Fibroblast of skin of right quadriceps (primary cell): ENCODE data around the gene TAF7L.
"Not testable (repeated sequence)": the region's sequence is repeated elsewhere in the genome, so short reads cannot be mapped to it uniquely, and the experiment has no call there.

Experiments
- DNase-seq: peaks from one replicate; pipeline ENCODE4 v3.0.0-alpha.2; 2013

Gene TAF7L, protein sequence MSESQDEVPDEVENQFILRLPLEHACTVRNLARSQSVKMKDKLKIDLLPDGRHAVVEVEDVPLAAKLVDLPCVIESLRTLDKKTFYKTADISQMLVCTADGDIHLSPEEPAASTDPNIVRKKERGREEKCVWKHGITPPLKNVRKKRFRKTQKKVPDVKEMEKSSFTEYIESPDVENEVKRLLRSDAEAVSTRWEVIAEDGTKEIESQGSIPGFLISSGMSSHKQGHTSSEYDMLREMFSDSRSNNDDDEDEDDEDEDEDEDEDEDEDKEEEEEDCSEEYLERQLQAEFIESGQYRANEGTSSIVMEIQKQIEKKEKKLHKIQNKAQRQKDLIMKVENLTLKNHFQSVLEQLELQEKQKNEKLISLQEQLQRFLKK

DNA sequence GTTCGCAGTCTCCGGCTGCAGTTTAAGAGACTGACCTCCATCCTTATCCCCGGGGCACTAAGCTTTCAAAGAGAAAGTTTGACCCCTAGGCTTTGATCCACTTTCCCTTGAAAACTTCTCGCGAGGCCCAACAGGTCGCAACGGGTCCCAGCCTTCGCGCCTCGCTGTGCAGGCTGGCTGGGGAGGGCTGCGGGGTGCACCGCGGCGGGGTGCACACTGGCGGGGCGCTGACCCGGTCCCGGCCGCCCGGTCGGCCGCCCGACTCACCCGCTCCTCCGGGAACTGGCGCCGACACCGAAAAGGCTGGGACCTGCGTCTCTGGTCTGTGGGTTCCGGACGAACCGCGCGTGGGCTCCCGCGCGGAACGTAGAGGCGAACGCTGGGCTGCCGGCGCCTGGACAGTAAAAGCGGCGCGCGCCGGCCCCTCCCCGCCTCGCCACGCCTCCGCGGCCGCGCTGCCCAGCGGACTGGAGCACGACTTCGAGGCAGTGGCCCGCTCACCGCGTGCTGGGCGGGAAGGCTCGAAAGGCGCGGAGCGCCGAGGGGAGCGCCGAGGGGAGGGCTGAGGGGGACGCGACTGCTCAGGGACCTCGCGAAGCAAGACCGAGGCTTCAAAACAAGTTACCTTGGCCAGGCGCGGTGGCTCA is at the start of gene TAF7L:
TSS of gene TAF7L (minus strand) at position 378 of the 647 bp plus-strand sequence. CDS start 3,791 bp downstream, outside the sequence.
- DNase-seq: peak; percentile 2

DNA sequence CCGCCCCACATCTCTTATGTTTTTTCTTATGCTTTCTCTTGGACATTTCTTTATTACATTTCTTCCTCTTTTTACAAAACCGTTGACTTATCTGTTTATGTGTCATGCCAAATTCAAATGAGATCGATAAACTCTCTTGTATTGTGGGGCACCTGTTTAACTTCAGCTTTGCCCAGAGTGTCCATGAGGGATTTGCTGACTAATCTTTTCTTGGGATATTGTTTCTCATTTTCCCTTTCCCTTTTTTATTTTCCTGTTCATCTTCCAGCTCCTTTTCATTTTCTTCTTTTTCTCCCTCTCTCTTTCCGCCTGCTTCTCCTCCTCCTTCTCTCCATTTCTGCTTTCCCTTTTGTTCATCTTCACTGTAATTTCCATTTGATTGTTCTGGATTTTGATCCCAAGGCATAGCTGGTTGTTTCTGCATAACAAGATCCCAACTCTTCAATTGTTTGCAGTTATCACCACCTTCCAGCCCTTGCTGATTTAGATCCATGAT is 46.7 kb upstream of the TAF7L start:
- DNase-seq: no peak

DNA sequence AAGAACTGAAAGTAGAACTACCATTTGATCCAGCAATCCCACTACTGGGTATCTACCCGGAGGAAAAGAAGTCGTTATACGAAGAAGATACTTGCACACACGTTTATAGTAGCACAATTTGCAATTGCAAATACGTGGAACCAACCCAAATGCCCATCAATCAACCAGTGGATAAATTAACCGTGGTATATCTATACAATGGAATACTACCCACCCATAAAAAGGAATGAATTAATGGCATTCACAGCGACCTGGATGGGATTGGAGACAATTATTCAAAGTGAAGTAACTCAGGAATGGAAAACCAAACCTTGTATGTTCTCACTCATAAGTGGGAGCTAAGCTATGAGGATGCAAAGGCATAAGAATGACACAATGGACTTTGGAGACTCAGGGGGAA is 43.2 kb upstream of the TAF7L start:
- not testable (repeated sequence) for DNase-seq

DNA sequence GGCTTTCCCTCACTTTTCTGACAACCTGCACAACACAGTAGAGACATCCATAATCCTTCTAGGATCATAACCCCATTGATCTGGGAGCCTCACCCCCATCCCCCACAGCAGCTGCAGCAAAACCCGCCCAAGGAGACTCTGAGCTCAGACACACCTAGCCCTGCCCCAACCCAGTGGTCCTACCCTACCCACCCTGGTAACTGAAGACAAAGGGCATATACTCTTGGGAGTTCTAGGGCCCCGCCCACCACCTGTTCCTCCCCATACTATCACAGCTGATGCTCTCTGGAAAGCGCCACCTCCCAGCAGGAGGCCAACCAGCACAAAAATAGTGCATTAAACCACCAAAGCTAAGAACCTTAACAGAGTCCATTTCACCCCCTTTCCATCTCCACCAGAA is 35.5 kb upstream of the TAF7L start:
- DNase-seq: not testable (repeated sequence)

DNA sequence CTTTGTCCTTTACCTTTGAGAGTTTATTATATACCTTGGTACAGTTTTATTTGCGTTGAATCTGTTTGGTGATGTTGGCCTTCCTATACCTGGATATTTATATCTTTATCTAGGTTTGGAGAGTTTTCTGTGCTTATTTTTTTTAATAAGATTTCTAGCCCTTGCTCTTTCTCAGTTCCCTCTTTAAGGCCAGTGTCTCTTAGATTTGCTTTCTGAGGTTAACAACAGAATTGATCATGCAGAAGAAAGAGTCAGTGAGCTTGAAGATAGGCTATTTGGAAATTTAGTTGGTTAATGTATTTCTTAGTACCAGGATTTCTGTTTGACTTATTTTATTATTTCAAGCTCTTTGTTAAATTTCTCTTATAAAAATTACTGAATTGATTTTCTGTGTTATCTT is 12.7 kb upstream of the TAF7L start:
- DNase-seq: no peak

DNA sequence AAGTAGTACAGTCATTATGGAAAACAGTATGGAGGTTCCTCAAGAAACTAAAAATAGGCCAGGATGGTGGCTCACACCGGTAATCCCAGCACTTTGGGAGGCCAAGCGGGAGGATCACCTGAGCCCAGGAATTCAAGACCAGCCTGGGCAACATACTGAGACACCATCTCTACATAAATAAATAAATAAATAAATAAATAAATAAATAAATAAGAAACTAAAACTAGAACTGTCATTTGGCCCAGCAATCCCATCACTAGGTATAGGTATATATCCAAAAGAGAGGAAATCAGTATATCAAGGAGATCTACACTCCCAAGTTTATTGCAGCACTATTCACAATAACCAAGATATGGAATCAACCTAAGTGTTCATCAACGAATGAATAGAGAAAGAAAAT is 4.5 kb upstream of the TAF7L start:
- not testable (repeated sequence) for DNase-seq

DNA sequence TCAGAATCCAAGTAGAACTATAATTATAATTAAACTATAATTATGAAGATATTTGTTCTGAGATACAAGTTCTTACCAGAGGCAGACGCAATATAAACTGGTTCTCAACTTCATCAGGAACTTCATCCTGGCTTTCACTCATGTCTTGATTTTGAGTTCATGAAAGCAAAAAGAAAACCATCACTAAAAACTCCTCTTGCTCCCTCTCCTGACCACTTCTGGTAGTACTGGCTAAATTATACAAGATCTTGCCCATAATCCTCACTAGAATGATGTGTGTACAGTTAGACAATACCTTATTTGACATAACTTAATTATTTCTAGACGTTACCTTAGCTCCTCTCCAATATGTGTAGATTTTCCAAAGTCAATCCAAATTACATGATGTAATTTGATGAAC is 3.7 kb downstream of the TAF7L start:
- DNase-seq: peak; percentile 27

DNA sequence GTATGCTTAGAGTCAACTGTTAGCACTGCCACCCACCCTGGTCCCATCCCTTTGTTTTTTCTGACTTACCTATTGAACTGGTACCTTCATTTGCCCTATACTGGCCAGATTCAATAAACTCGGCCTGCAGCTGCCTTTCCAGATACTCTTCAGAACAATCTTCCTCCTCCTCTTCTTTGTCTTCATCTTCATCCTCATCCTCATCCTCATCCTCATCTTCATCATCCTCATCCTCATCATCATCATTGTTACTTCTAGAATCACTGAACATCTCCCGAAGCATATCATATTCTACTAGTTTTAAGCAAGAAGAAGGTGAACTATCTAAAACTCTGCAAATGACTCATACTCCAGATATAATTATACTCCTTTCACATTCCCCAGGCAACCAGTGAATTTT is 14.9 kb downstream of the TAF7L start:
- DNase-seq: no peak

DNA sequence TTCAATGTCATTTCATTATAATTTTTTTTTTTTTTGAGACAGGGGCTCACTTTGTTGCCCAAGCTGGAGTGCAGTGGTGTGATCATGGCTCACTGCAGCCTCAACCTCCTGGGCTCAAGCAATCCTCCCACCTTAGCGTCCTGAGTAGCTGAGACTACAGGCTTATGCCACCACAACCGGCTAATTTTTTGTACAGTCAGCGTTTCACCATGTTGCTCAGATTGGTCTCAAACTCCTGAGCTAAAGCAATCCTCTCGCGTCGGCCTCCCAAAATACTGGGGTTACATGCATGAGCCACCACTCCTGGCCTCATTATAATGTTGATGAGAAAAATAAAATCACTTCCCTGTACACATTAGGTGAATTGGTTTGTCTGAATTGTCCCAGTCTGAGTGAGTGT is 16.9 kb downstream of the TAF7L start:
- no peak for DNase-seq

DNA sequence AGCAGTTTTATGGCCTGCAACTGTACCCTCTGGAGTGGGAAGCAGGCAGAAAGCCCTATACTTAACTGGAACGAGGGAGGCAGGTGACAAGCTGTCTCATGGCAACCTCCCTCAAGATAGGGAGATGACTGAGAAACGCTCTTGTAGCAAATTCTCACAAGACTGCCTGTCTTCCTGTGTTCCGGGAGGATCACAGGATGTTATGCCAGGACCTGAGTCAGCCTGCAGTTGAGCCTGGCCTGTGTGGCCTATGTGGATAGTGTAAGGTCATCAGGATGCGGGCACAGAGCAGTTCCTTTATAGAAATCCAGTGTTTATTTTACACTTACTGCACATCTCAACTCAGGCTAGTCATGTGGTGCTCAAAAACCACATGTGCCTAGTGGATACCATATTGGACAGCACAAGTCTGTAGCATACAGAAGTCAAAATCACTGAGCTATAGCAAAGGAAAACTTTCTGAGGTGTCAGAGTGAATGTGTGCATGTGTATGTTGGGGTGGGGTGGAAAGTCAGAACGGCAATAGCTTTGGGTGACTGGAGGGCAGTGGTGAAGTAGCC is 25.2 kb downstream of the TAF7L start:
- DNase-seq: peak; percentile 6

DNA sequence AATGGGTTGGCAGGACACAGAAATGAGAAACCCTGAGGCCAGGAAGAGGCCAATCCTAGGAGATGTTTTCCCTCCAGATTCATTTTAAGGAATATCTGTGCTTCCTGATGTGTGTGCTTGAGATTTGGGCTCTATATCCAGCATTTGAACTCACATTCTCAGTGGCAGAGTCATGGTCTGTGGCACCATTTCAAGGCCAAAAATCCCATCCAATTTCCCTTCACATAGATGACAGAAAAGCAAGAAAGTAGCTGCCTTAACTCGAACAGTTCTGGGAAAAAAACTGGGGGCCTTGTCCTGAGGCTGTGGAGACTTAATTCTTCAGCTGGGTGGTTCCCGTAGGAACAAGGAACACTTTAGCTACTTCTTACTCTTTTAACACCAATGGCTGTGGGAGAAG is 27.4 kb downstream of the TAF7L start:
- peak; percentile 0 for DNase-seq

DNA sequence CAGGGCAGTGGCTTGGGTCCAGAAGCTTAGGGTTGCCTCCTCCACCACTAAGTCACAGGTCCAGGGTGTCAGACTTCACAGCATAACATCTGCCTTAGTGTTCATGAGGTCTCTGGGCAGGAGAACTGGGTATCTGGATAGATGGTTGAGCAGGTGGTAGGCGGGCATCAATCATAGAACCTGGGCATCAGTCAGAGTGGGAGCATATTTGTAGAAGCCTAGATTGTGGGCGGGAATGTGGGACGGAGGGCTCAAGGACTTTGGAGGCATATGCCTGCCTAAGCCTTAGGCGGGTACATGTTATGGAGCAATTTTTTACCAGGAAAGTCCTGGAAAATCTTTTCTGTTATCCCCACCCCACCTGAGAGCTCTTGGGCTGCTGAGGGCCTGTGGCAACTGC is 28.5 kb downstream of the TAF7L start:
- no peak for DNase-seq

DNA sequence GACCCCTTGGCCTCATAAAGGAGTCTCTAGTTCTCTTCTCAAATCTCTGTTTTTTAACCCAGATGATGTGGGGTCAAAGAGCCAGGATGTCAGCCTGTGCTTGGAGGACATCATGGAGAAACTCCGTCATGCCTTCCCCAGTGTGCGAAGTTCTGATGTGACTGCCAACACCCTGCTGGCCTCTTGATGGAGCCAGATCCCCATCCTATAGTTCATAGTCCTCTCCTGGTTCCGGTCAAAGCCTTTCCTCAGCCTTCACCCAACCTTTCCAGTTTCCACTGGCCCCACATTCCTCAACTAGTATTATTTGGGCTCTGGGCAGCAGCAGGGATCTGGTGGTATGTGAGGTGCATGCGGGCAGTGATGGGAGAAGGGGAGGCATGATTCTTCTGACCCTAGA is 30.7 kb downstream of the TAF7L start:
- no peak for DNase-seq

DNA sequence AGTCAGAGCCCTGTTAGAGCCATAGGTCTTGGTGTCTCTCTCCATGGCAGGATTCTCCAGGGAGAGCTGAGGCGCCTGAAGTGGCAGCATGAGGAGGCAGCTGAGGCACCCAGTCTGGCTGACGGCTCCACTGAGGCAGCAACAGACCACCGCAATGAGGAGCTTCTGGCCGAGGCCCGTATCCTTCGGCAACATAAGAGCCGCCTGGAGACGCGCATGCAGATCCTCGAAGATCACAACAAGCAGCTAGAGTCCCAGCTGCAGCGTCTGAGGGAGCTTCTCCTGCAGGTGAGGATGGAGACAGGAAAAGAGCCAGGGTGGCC is 32.9 kb downstream of the TAF7L start:
- DNase-seq: no peak

DNA sequence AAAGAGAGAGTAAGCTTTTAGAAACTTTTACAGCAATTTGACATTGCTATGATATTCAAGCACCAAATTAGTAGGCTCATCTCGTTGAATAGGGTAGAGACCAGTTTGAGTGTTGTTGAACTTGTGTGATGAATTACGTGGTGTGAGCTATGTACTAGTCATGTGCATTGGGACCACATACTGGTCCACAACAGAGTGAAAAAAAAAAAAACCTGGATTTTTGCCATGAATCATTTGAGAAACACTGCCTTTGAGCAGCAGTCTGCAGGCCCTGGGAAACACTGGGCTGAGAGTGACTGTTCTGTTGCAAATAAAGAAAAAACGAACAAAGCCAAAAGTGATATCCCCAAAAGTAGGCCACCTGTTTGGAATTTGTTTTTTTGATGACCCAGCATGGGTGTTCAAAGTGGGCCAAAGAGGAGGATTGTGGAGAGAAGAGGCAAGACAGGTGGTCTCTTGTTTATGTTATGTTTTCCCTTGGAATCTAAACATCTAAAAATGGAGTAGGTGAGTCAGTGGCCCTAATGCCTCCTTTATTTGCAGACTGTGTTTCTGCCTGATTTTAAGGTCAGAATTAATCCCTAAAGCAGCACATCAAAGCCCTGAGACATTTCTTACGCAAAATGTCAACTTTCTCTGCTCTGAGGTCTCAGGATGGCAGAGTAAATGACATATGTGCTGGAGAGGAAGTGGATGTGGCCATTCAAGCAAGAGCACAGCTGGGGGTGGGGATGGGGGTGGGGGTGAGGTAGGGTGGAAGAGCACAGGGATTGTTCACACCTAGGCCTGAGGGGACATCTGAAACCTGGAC is 33.5 kb downstream of the TAF7L start:
- DNase-seq: peak; percentile 35

DNA sequence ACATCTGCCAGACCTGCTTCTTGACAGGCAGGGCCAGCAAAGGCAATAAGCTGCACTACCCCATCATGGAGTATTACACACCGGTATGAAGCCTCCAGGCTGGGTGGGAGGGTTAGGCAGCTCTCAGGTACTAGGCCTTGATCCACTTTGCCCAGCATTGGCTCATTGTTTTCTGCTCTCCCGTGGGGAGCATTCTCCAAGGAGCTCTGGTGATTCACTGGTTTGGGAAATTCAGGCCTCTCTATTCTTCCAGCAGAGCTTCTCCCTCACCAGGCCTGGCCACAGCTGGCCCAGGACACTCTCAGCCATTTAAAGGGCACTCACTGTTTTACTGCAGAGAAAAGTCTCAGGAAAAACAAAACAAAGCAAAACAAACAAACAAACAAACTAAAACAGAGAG is 38.5 kb downstream of the TAF7L start:
- peak; percentile 10 for DNase-seq

DNA sequence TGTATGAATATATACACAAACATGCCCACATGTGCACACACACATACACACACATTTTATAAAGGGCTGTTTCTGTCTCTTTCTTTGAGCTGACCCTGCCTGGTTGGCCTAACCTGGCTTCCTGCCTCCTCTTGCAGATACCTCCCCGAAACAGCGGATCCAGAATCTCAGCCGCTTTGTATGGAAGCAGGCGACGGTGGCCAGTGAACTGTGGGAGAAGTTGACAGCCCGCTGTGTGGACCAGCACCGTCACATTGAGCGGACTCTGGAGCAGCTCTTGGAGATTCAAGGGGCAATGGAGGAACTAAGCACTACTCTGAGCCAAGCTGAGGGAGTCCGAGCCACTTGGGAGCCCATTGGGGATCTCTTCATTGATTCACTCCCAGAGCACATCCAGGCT is 49.6 kb downstream of the TAF7L start:
- no peak for DNase-seq

DNA sequence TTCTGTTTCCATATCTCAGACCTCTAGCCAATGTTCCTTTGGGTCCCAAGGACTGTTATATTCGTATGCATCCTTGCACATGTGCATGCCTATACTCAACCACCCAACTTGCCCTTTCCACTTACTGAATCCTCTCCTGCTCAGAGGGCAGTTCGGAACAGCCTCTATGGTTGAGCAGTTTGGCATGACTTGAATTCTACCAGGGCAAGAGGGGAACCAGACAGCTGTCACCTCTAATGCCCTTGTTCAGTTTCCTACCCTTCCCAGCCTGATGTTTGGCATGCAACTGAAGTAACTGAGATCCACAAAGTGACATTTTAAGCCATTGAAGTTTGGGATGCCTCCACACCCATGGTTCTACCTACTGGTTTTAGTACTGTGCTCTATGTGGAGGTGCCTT is 54.1 kb downstream of the TAF7L start:
- DNase-seq: no peak

DNA sequence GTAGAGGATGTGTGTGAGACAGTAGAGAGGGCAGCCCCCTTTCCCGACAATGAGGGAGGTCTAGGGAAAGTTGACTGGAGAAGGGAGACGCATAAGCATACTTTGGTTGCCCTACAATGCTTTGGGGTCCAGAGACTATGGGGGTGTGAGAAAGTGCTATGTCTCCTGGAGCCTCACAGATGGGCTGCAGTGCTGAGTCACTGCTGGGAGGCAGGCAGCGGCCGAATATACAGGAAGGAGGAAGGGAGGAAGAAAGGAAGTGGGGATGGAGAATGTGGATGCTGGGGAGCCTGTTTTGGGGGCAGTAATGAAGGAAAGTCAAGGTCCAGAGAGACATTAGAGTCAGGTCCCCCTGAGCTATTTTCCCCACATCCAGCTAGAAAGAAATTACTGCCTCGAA is 58.8 kb downstream of the TAF7L start:
- peak; percentile 15 for DNase-seq

DNA sequence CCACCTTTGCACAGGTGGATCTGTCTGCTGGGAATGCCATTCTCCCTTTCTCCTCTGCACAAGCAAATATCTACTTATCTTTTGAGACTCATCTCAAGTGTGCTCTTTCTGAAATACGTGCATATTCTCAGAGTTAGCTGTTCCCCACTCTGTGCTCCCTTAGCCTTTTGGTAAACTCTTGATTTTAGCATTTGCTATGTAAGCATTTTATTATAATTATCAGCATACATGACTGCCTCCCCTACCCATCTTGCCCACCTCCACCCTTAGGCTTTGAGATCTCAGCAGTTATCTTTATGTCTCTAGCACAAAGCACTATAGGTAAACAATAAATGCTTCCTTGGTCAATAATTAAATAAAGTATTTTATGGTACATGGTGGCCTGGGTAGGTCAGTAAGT is 60.1 kb downstream of the TAF7L start:
- DNase-seq: no peak

DNA sequence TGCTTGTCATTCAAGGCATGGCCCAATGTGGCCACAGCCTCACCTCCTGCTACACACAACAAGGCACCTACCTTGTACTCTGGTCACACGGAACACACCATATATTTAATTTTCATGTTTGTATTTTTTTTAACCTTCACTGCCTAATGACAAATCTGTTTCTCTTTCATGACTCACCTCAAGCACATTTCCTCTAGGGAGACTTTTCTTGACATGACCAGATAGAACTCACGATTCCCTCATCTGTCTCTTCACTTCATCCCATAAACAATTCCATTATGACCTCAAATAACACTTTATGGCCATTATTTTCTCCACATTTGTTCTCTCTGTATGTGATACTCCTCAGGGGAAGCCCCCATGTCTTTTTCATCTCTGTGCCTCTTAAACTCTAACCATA is 60.5 kb downstream of the TAF7L start:
- peak; percentile 50 for DNase-seq

DNA sequence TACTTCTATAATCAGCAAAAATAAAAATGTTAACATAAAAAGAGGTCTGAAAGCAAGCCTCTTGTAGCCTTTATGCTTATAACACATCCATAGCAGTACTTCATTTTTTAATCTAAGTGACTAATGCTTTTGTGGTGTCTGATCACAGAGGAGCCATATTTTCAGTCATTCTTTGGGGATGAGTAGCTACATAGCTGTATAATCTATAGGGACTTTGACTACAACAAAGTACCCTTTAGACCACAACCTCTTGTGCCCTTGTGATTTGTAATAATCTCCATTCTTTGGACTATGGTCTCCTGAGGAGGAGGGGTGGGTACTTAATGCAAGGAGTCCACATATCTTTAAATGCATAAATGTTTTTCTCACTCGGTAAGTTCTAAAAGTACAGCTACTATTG is 62.0 kb downstream of the TAF7L start:
- DNase-seq: peak; percentile 83

DNA sequence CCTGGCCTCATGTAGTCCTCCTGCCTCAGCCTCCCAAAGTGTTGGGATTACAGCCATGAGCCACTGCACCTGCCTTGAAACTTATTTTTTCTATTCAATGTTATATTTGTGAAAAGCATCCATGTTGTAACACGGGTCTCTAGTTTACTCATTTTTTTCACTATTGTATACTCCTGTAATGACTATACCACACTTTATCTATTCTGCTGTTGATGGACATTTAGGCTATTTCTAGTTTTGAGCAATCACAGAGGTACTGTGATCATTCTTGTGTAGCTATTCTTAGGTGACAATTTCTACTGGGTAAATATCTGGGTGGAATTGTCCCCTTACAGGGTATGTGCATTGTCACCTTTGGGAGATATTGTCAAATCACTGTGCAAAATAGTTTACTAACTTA is 67.9 kb downstream of the TAF7L start:
- no peak for DNase-seq
